MG63 (cell line): ENCODE data around the gene GPR15LG. TPM values are rescaled to one million over a fixed set of nuclear protein-coding genes. Genes with fewer than 3 reads are reported as not detected.
"Not testable (repeated sequence)": the region's sequence is repeated elsewhere in the genome, so short reads cannot be mapped to it uniquely, and the experiment has no call there.

Source experiments
- DNase-seq: peaks from one replicate; pipeline ENCODE4 v3.0.0-alpha.2; 2020
- H3K27me3 ChIP-seq: fragments of 250-450 bp; sonication (Bioruptor Pico); 2 replicates; pipeline ENCODE4 v1.5.1; 2020; ENCODE audit warnings: mild to moderate bottlenecking, moderate library complexity
- H3K36me3 ChIP-seq: fragments of 250-450 bp; sonication (Bioruptor Pico); 2 replicates; pipeline ENCODE4 v1.5.1; 2020; ENCODE audit warnings: mild to moderate bottlenecking, moderate library complexity
- H3K4me3 ChIP-seq: fragments of 250-450 bp; sonication (Bioruptor Pico); 2 replicates; pipeline ENCODE4 v1.5.1; 2020; ENCODE audit warnings: mild to moderate bottlenecking, moderate library complexity
- H3K9me3 ChIP-seq: fragments of 250-450 bp; sonication (Bioruptor Pico); 2 replicates; pipeline ENCODE4 v1.5.1; 2020; ENCODE audit warnings: mild to moderate bottlenecking, moderate library complexity
- total RNA-seq: library from RNA; depleted of rRNA; stranded (reverse); fragments of >200 nt; shearing (Covaris generic); gene quantifications from 2 replicates; pipeline ENCODE4 v1.2.3, GENCODE V29; 2014; ENCODE audit warnings: low replicate concordance

The GPR15LG gene
- total RNA-seq, 1 experiment from 2014 or later = not detected

DNA sequence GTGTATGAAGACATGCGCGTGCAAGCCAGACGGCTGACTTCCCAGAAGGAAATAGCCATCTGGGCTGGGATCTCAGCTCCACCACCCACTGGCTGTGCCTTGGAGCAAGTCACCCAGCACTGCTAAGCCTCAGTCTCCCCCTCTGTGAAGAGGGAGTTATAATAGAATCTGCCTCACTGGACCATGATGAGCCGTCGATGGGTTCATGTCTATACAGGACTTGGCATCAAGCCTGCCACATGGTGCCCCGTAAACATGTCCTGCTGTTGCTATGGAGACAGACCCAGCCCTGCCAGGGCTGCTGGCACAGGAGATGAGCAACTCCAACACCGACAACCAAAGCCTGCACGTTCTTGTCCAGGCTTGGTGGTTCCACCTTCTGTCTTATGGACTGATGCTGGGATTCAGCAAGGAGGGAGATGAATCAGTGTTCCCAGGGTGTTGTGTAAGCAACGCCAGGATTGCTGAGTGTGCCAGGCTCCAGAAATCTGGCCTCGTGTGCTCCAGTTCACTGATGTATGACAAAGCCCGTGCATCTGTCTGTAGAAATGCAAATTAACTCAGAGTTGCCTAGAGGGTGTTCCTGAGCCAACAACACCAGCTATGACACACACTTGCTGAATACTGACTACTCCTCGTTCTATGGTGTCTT, 5.6 kb downstream of the GPR15LG start:
- H3K27me3 ChIP-seq = no peaks in the 10 kb centered on the region; the same call in 1 of the 2 replicates
- peak; percentile 73 for DNase-seq

DNA sequence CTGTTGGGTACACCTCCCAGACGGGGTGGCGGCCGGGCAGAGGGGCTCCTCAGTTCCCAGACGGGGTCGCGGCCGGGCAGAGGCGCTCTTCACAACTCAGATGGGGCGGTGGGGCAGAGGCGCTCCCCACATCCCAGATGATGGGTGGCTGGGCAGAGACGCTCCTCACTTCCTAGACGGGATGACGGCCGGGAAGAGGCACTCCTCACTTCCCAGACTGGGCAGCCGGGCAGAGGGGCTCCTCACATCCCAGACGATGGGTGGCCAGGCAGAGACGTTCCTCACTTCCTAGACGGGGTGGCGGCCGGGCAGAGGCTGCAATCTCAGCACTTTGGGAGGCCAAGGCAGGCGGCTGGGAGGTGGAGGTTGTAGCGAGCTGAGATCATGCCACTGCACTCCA, 6.8 kb downstream of the GPR15LG start:
- H3K27me3 ChIP-seq, DNase-seq, H3K36me3 ChIP-seq, H3K9me3 ChIP-seq, H3K4me3 ChIP-seq: not testable (repeated sequence)

More for the DNA sequence above, 5.6 kb downstream of the GPR15LG start:
- Histone ChIP-seq H3K36me3 (no peaks in the 10 kb centered on the region), H3K9me3 (no peaks in the 10 kb centered on the region), H3K4me3 (no peak overlapping the region)

DNA sequence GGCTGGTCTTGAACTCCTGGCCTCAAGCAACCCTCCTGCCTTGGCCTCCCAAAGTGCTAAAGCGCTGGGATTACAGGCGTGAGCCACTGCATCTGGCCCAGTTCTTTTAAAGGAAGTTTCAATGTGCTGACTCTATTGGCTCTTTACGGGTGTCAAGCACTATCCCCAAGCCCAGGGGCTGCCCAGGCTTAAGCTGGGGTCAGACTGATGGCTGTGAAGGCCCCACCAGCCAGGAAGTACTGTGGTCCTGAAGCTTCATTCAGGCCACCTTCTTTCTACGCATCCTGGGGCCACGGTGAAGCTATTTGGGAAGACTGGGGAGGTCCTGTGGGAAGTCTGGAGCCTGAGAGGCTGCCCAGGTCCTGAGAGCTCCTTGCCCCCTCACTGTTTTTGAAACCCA, 8.0 kb downstream of the GPR15LG start:
- no peak for DNase-seq
- Histone ChIP-seq H3K27me3 (no peaks in the 10 kb centered on the region; the same call in 1 of the 2 replicates), H3K9me3 (no peaks in the 10 kb centered on the region), H3K4me3 (no peak overlapping the region), H3K36me3 (no peaks in the 10 kb centered on the region)

DNA sequence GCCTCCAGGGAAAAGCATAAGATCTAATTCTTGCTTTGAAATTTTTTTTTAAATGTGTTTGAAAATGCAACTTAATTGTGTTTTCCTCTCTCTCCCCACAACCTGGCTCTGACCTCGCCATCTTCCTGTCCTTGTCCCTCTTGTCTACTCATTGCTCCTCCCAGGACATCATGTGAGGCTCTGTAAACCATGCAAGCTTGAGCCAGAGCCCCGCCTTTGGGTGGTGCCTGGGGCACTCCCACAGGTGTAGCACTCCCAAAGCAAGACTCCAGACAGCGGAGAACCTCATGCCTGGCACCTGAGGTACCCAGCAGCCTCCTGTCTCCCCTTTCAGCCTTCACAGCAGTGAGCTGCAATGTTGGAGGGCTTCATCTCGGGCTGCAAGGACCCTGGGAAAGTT, 10.9 kb downstream of the GPR15LG start:
- no peak for DNase-seq
- Histone ChIP-seq H3K36me3 (no peaks in the 10 kb centered on the region), H3K9me3 (no peaks in the 10 kb centered on the region), H3K27me3 (no peaks in the 10 kb centered on the region; the same call in 1 of the 2 replicates), H3K4me3 (no peak overlapping the region)

DNA sequence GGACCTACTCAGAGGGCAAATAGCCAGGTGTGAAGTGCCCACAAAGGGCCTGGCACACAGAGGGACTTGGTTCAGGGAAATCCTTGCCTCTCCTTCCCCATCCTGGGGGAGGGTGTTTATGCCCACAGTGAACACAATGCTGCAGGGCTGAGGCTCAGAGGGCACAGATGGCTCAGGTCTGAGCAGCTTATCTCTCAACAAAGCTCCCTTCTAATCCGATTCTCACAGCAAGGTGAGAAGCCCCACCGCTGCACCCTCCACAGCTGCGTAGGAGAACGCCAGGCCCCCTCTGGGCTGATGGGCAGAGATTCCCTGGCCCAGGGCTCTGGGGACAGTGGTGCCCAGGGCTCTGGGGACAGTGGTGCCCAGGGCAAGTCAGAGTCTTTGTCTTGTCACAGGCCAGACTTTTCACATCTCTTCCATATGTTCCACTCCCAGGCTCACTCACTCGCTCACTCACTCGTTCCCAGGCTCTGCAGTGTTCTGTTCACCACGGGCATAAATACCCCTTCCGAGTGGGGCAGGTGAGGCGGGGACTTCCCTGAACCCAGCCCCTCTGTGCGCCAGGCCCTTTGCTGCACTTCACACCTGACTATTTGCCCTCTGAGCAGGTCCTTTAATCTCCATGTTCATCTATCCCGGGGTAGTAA, 12.1 kb downstream of the GPR15LG start:
- DNase-seq = no peak
- H3K36me3 ChIP-seq = no peaks in the 10 kb centered on the region
- H3K9me3 ChIP-seq = no peaks in the 10 kb centered on the region
- H3K27me3 ChIP-seq = no peaks in the 10 kb centered on the region; the same call in 1 of the 2 replicates
- no peak overlapping the region for H3K4me3 ChIP-seq

DNA sequence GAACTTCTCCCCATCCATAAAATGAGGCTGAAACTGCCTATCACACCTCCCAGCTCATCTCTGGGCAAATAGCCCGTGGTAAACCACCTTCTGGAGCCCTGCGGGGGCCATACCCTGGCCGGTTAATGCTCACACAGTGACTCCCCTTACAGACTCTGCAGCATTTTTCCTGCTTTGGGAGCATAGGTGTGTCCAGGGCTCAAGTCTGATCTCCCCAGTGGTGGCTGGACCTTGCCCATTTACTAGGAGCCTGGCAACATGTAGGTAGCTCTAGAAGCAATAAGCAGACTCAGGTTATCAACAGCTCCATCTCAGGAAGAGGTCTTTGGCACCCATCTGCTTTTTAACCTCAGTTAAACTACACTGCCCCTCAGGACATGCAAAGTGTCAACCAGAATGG, 15.2 kb downstream of the GPR15LG start:
- Histone ChIP-seq H3K36me3 (no peaks in the 10 kb centered on the region), H3K4me3 (no peak overlapping the region), H3K27me3 (peaks cover 4% of the 10 kb centered on the region), H3K9me3 (no peaks in the 10 kb centered on the region)
- no peak for DNase-seq

DNA sequence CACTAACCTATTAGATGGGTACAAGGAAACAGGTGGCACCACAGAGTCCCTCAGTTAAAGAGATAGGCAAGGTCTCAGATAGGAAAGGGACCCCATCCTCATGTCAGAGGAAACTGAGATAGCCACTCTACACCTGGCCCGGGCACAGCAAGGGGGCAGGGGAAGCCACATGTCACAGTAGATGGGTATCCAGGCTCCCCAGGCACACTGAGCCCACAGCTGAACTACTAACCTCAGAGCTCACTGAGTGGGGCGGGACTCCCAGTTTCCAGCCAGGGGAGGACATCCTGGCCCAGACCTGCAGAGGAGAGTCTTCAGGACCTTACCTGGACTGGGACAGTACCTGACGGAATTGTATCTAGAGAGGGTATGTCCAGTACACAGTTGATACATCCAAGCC, 17.0 kb downstream of the GPR15LG start:
- H3K4me3 ChIP-seq = no peak overlapping the region
- DNase-seq = no peak
- H3K9me3 ChIP-seq = no peaks in the 10 kb centered on the region
- no peaks in the 10 kb centered on the region for H3K36me3 ChIP-seq
- peaks cover 19% of the 10 kb centered on the region for H3K27me3 ChIP-seq

DNA sequence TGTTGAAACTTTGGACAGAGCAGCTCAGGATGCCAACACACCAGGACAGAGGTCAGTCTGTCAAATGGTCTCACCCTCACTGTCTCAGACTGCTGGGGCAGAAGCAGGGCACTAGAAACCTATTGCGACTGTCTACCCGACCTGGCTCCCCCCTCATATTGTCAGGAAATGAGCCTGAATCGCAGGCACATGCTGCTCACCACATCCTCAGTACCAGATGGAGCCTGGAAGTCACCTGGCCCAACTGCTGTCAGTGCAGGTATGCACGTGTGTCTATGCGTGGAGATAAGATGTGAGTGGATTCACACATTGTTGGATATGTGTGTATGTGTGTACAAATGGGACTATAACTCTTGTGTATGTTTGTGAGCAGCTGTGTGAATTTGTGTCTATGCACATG, 17.5 kb downstream of the GPR15LG start:
- Histone ChIP-seq H3K27me3 (peaks cover 24% of the 10 kb centered on the region), H3K36me3 (no peaks in the 10 kb centered on the region), H3K9me3 (no peaks in the 10 kb centered on the region), H3K4me3 (no peak overlapping the region)
- DNase-seq = no peak

DNA sequence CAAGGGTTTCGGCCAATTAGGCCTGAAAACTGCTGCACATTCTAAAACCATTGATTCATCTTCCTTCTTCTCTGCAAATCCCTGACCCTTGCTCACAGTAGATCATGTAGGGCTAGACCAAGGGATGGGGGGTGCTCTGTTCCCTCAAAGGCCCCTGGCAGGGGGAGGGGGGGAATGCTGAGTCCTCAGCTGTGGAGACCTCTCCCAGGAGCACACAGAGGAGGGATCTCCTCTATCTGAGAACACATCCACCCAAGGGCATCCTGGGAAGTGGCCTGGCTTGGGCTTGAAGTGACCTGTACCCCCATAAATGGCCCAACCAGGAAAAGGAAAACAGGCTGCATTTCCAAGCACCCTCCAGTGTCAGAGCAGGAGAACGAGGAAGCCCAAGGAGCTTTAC, 19.7 kb downstream of the GPR15LG start:
- Histone ChIP-seq H3K4me3 (no peak overlapping the region), H3K27me3 (peaks cover 31% of the 10 kb centered on the region), H3K9me3 (no peaks in the 10 kb centered on the region), H3K36me3 (no peaks in the 10 kb centered on the region)
- DNase-seq = no peak

DNA sequence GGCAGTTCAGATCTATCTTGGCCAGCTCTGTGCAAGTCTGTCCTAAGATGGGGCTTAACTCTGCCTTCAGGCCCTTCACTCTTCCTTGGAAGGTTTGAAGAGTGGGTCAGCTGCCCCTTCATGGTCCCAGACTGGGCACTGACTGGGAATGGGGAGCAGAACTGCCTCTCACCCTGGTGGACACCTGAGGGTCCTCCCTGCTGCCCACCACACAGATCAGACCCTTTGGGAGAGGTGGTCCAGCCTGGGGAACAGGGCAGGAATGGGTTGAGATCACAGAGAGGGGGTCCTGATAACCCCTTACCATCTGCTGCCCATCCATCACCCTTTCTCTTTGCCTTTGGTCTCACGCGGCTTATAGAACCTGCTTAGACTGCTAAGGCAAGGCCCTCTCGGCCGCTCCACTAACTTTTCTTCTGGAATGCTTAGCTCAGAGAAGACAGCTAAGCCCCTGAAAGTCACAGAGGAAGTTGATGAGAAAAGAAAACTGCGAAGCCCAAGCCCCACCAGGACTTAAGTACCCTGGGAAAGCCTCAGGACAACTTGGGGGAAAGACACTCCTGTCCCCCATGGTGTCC, 20.3 kb downstream of the GPR15LG start:
- no peak for DNase-seq
- no peaks in the 10 kb centered on the region for H3K36me3 ChIP-seq
- H3K27me3 ChIP-seq = peaks cover 31% of the 10 kb centered on the region
- H3K9me3 ChIP-seq = no peaks in the 10 kb centered on the region
- no peak overlapping the region for H3K4me3 ChIP-seq

DNA sequence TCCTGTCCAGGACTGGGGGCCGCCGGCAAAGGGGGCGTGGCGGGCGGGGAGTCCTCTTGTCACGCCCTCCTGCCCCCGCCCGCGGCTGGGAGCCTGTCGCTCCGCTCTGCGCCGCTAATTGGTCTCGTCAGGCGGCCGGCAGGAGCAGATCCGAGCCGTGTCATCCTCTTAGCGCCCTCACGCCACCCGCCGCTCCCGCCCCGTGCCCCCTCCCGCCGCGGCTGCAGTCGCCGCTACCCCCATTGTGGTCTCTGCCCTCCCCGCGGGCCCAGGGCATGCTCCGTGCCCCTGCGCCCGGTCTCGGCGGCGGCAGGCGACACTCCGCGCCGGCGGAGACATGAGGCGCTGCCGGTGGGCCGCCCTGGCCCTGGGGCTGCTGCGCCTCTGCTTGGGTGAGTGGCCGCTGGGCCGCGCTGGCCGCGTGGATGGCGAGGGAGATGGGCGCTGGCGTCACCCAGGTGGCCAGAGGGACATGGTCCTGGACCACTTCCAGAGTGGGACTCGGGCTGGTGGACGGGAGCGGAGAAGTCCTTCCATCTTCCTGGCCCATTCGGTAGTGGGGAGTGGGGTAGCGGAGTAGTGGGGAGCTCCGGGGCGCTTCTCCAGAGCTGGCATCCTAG, 20.9 kb downstream of the GPR15LG start, which contains the start of gene CDHR1:
Gene CDHR1, plus strand, starts transcription at position 114 of the 620 bp plus-strand sequence. Its CDS starts 224 bp downstream, at position 338.
- Histone ChIP-seq H3K4me3 (no peak within 1 kb of the TSS), H3K9me3 (no peaks in the 10 kb centered on the region), H3K27me3 (peaks cover 31% of the 10 kb centered on the region), H3K36me3 (no peaks in the 10 kb centered on the region)
- DNase-seq = no peak

DNA sequence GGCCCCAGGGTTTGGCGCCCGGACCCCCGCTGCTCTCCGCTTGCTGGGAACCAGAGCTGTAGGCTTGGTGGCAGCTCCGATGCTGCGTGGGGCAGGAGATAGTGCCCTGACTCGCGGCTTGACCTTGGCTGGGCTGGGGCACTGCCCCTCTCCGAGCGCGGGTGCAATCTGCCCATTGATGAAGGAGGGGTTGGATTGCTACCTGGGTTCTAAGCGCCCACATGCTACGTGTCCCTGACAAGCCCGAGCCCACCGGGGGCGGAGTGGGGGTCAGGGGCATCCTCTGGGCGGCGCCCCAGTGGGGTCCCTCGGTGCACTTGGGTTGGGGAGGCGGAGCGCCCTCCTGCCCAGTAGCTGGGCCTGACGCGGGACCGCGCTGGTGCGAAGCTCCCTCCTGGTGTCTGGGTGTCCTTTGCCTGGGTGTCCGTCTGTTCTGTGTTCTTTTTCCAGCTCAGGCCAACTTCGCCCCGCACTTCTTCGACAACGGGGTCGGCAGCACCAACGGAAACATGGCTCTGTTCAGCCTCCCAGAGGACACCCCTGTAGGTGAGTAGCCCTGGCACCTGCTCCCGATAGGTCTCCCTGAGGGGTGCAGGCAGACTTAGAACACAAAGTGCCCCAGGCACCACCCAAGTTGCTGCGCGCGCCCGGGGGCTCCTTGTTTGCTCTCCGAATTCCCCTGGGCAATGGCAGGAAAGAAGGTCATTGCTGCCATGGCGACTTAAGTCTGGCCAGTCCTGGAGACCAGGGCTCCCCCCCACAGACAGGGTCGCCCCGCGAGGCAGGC, 21.6 kb downstream of the GPR15LG start:
- H3K27me3 ChIP-seq = peaks cover 31% of the 10 kb centered on the region
- H3K36me3 ChIP-seq = no peaks in the 10 kb centered on the region
- DNase-seq = no peak
- no peak overlapping the region for H3K4me3 ChIP-seq
- H3K9me3 ChIP-seq = no peaks in the 10 kb centered on the region

DNA sequence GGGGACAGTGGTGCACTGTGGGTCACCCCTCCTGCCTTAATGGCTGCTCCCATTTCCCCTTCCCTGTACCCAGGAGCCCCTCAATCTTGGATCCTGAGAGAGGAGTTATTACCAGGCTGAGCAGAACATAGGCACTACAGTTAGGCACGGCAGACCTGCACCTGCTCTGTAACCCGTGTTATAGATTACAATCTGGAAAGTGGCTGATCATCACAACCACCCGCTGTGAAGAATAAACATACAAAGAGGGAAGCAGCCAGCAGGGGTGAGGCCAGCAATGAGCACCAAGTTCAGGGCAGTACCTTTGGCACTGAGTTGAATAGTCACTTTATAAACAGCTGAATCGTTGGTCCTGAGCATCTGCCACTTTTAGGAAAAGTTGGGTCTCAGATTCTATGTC, 22.5 kb downstream of the GPR15LG start:
- Histone ChIP-seq H3K4me3 (no peak overlapping the region), H3K36me3 (no peaks in the 10 kb centered on the region), H3K27me3 (peaks cover 31% of the 10 kb centered on the region), H3K9me3 (no peaks in the 10 kb centered on the region)
- DNase-seq = no peak

DNA sequence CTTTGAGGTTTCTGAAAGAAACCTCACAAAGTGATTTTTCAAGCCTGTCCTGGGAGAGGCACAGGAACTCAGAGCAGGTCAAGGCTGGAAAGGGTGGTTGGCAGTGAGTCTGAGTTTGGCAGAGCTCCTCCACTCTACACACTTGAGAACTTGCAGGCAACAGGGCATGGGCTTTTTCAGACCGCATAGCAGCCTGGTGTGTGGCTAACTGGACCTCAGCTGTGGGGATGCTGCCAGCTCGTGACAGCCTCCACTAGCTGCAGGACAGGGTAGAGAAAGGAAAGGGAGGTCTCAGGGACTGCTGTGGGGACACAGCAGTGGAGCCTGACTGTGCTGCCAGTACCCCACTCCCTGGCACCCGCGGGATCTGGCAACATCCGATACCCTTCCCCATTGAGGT, 23.3 kb downstream of the GPR15LG start:
- DNase-seq = no peak
- Histone ChIP-seq H3K27me3 (peaks cover 31% of the 10 kb centered on the region), H3K4me3 (no peak overlapping the region), H3K9me3 (no peaks in the 10 kb centered on the region), H3K36me3 (no peaks in the 10 kb centered on the region)

DNA sequence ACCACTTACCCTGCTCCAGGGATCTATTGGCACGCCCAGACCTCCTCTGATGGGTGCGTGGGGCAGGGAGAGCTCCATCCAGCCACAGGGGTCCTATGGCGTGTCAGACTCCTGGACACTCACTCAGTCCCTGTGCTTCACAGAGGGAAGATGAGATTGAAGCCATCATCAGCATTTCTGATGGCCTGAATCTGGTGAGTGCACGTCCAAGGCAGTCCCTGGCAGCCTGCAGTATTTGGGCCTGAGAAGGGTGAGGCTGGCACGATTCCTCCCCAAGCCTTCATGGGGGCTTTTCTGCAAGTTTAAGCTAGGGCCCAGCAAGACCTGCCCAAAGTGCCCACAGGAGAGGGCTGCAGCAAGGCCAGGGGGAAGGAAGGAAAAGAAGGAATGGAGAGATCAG, 24.0 kb downstream of the GPR15LG start:
- no peaks in the 10 kb centered on the region for H3K36me3 ChIP-seq
- H3K9me3 ChIP-seq = no peaks in the 10 kb centered on the region
- H3K4me3 ChIP-seq = no peak overlapping the region
- DNase-seq = no peak
- H3K27me3 ChIP-seq = peaks cover 31% of the 10 kb centered on the region

DNA sequence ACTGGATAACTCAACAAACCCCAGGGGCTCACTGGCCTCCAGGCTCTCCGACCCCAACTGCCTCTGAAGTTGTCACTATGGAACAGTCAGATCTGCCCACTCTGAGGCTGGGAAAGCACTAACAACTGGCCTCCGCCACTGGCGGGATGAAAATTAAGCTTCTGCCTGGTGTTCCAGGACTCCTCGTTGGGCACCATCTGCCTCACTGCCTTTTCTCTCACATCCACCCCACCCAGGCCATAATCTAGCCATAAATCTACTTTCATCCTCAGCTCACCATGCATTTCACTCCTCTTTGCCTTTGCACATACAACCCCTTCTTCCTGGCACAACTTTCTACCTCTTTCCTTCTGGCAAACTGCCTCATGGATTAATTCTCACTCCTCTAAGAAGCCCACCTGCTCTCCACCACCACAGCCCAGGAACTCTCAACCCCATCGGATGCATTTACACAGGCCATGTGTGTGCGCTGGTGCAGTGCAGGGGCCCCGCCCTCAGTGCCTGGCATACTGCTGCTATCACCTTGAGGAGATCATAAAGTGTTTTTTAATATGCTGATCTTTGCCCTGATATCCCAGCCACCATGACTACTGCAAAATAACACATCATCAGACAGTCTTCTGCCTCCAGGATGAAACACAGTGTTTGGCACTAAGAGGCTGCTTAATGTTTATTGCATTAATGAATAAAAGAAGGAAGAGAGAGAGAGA, 24.8 kb downstream of the GPR15LG start:
- Histone ChIP-seq H3K36me3 (no peaks in the 10 kb centered on the region), H3K9me3 (no peaks in the 10 kb centered on the region), H3K27me3 (peaks cover 31% of the 10 kb centered on the region), H3K4me3 (no peak overlapping the region)
- DNase-seq = no peak
